Endothelial cell of umbilical vein (primary cell): ENCODE measurements around the gene TFF3. TPM values are rescaled to one million over a fixed set of nuclear protein-coding genes. Genes with fewer than 3 reads are reported as not detected.

Experiments used
- BruUV-seq: library from RNA; stranded (reverse); fragments of 400-500 nt; replicated peaks from 2 replicates; lab custom pipeline; 2021; lab: Mats Ljungman, UMichigan
- CTCF ChIA-PET: fragments of 300-600, 350-600 bp; sonication (Branson Sonifier 250); formaldehyde crosslinking; loops from one replicate; lab custom pipeline; 2021; ENCODE audit warnings: antibody characterized with exemption, inconsistent platforms; lab: Charles Lee
- POLR2A ChIA-PET: fragments of 300-600, 350-600 bp; sonication (Branson Sonifier 250); formaldehyde crosslinking; loops from one replicate; lab custom pipeline; 2021; ENCODE audit warnings: antibody characterized with exemption, inconsistent platforms; lab: Charles Lee
- DNase-seq: peaks from one replicate; pipeline ENCODE4 v3.0.0-alpha.2; 2011; ENCODE audit warnings: low read depth, low spot score
- FAIRE-seq: peaks from 2 replicates; lab custom pipeline; 2011; peaks lifted over from hg19 to GRCh38; lab: Jason Lieb, UNC
- H2AFZ ChIP-seq: 2 replicates; pipeline ENCODE4 v1.6.0; 2012; ENCODE audit warnings: low read depth, low read length, control low read depth, inconsistent platforms
- H3K27ac ChIP-seq: 2 replicates; pipeline ENCODE4 v1.5.1; 2011; ENCODE audit warnings: low read depth, mild to moderate bottlenecking, control low read depth, low read length, moderate library complexity; ENCODE audit not compliant: insufficient read depth
- H3K27me3 ChIP-seq, 2 experiments: 2 replicates each; pipeline versions ENCODE4 v1.6.0 to v1.6.1; 2011; ENCODE audit warnings: low read length in 2 of 2, mixed read lengths in 1 of 2; ENCODE audit not compliant: control insufficient read depth in 2 of 2, insufficient read depth in 2 of 2
- H3K36me3 ChIP-seq, 2 experiments: 2 replicates in 1 of 2; 3 replicates in 1 of 2; pipeline ENCODE4 v1.5.1; 2011; ENCODE audit warnings: low read length in 2 of 2, mild to moderate bottlenecking in 1 of 2, moderate library complexity in 1 of 2; ENCODE audit not compliant: control insufficient read depth in 2 of 2, insufficient read depth in 2 of 2; ENCODE audit errors: extremely low read depth in 1 of 2
- H3K4me1 ChIP-seq: 3 replicates; pipeline ENCODE4 v1.5.1; 2011; ENCODE audit warnings: mild to moderate bottlenecking, low read length; ENCODE audit not compliant: control insufficient read depth, insufficient read depth; ENCODE audit errors: extremely low read depth
- H3K4me2 ChIP-seq: 2 replicates; pipeline ENCODE4 v1.6.1; 2011; ENCODE audit warnings: low read length, control low read depth, mixed read lengths; ENCODE audit not compliant: insufficient read depth
- H3K4me3 ChIP-seq, 3 experiments: fragments of 200-600 bp in 1 of 3; sonication (generic), shearing (Covaris generic) in 1 of 3; replicated peaks in 1 of 3; 2 replicates each; pipeline ENCODE4 v1.5.1; 2011 to 2016; ENCODE audit warnings: control low read depth in 3 of 3, low read length in 3 of 3, mild to moderate bottlenecking in 2 of 3, inconsistent platforms in 1 of 3, low read depth in 1 of 3, moderate library complexity in 1 of 3; ENCODE audit not compliant: insufficient read depth in 1 of 3
- H3K79me2 ChIP-seq: 2 replicates; pipeline ENCODE4 v1.6.0; 2012; ENCODE audit warnings: low read length, inconsistent platforms; ENCODE audit not compliant: control insufficient read depth, insufficient read depth
- H3K9ac ChIP-seq: replicated peaks from 2 replicates; pipeline ENCODE3; 2011; ENCODE audit warnings: low read length, control low read depth; ENCODE audit not compliant: insufficient read depth; ENCODE audit errors: extremely low read depth
- H3K9me1 ChIP-seq: replicated peaks from 3 replicates; pipeline ENCODE4 v1.6.0; 2011; ENCODE audit warnings: mild to moderate bottlenecking, low read length; ENCODE audit not compliant: control insufficient read depth, insufficient read depth; ENCODE audit errors: extremely low read depth
- H3K9me3 ChIP-seq: replicated peaks from 2 replicates; pipeline ENCODE4 v1.5.1; 2012; ENCODE audit warnings: low read length, inconsistent platforms; ENCODE audit not compliant: control insufficient read depth, insufficient read depth
- H4K20me1 ChIP-seq: replicated peaks from 2 replicates; pipeline ENCODE3; 2011; ENCODE audit warnings: mild to moderate bottlenecking, low read length; ENCODE audit not compliant: control insufficient read depth, insufficient read depth; ENCODE audit errors: extremely low read depth
- CTCF ChIP-seq, 2 donors: IDR thresholded peaks; 1 replicate in 1 of 2; 2 replicates in 1 of 2; pipeline ENCODE4 v1.5.1; 2011; ENCODE audit warnings: low read length in 2 of 2, mild to moderate bottlenecking in 2 of 2, moderate library complexity in 2 of 2, control low read depth in 1 of 2, inconsistent platforms in 1 of 2, low read depth in 1 of 2; ENCODE audit not compliant: insufficient read depth in 1 of 2; ENCODE audit errors: extremely low read depth in 1 of 2
- EZH2 ChIP-seq: IDR thresholded peaks from 2 replicates; pipeline ENCODE4 v1.6.1; 2012; ENCODE audit warnings: borderline replicate concordance, low read depth, mild to moderate bottlenecking, moderate library complexity, low read length, inconsistent platforms; ENCODE audit not compliant: severe bottlenecking
- FOS ChIP-seq: IDR thresholded peaks from 2 replicates; pipeline ENCODE4 v1.6.1; 2011; ENCODE audit warnings: mild to moderate bottlenecking, low read length, moderate library complexity, borderline replicate concordance; ENCODE audit not compliant: insufficient read depth
- GATA2 ChIP-seq: IDR thresholded peaks from 2 replicates; pipeline ENCODE4 v1.7.0; 2011; ENCODE audit warnings: low read depth, mild to moderate bottlenecking, moderate library complexity, mixed read lengths, low read length; ENCODE audit not compliant: insufficient read length, insufficient read depth
- JUN ChIP-seq: IDR thresholded peaks from 2 replicates; pipeline ENCODE4 v1.6.1; 2011; ENCODE audit warnings: borderline replicate concordance, low read depth; ENCODE audit not compliant: insufficient read length, insufficient read depth
- MAX ChIP-seq: IDR thresholded peaks from 2 replicates; pipeline ENCODE4 v1.6.1; 2011; ENCODE audit not compliant: insufficient read depth, insufficient read length
- MYC ChIP-seq: IDR thresholded peaks from one replicate; pipeline ENCODE4 v1.6.1; 2011; ENCODE audit warnings: mild to moderate bottlenecking, low read depth, low read length
- POLR2A ChIP-seq: IDR thresholded peaks from 2 replicates; pipeline ENCODE4 v1.6.1; 2012; ENCODE audit warnings: low read depth, mild to moderate bottlenecking, control low read depth, low read length
- POLR2AphosphoS5 ChIP-seq: IDR thresholded peaks from 2 replicates; pipeline ENCODE4 v1.6.1; 2012; ENCODE audit warnings: low read depth, mild to moderate bottlenecking, control low read depth, low read length, moderate library complexity; ENCODE audit not compliant: insufficient read depth
- dilution Hi-C: fragments of 300-500 bp; cut with MboI; formaldehyde crosslinking; loops from one replicate; pipeline ENCODE4 v1.15.0; 2019; ENCODE audit warnings: low sequenced_read_pairs; ENCODE audit not compliant: extremely low pct_ligation_motif_present
- intact Hi-C: fragments of 100-400 bp; cut with micrococcal nuclease; formaldehyde crosslinking; loops from one replicate; pipeline ENCODE4 v1.10.0; 2022
- polyA plus RNA-seq, 4 experiments: library from polyadenylated mRNA; depleted of rRNA in 3 of 4; stranded (reverse) in 3 of 4; unstranded in 1 of 4; fragments of >200 nt; gene quantifications; 2 replicates each; pipeline versions ENCODE4 v1.2.1 to v1.2.3, GENCODE V29; 2011 to 2012; ENCODE audit warnings: missing spikeins in 1 of 4
- total RNA-seq: library from RNA; stranded (reverse); gene quantifications from 2 replicates; pipeline ENCODE4 v1.2.3, GENCODE V29; 2021

Gene TFF3
- total and polyA plus RNA-seq, 2 donors (not counting 3 experiments of a cell fraction or from before 2014, with no cell fraction given): 0.93 to 1.8 TPM

GRCh38 chr21:42346866-42347600 is 31.8 kb upstream of the TFF3 start:
- Histone ChIP-seq H2AFZ (no peak overlapping the region), H3K4me2 (no peak overlapping the region), H3K79me2 (no peaks in the 10 kb centered on the region), H3K9me1 (no peaks in the 10 kb centered on the region), H3K9me3 (no peaks in the 10 kb centered on the region), H3K4me1 (no peaks in the 10 kb centered on the region), H3K36me3 (no peaks in the 10 kb centered on the region), H3K27ac (no peak overlapping the region), H3K4me3 (no peak overlapping the region), H3K9ac (no peak overlapping the region), H3K27me3 (no peaks in the 10 kb centered on the region), H4K20me1 (no peaks in the 10 kb centered on the region)
- ChIA-PET CTCF (interaction anchor here (0.8 kb wide), 2 partner anchors 9 to 88 kb away, joined by 3 read pairs; no protein-coding TSS in a partner anchor), POLR2A (no interaction called here)
- no TSS peak for BruUV-seq
- intact Hi-C loops (no loop called here), dilution Hi-C loops (no loop called here)
- DNase-seq (no peak), FAIRE-seq (no peak)
- TF ChIP-seq MAX (no peak), GATA2 (no peak), EZH2 (no peak), JUN (no peak), MYC (no peak), POLR2AphosphoS5 (no peak), POLR2A (no peak), CTCF (IDR thresholded peaks at IDR 0.05; ENCODE audit: extremely low read depth in 1 of 2, insufficient read depth in 1 of 2, low read depth in 1 of 2, low read length in 2 of 2) (no peak), FOS (no peak)
